ENCODE data around the gene BMAL1. TPM values are rescaled to one million over a fixed set of nuclear protein-coding genes. Genes with fewer than 3 reads are reported as not detected.
A peak's percentile ranks its signal among the peaks of the same experiment; 100 is the strongest.

Gene BMAL1
- total RNA-seq, 1 donor from 2014 or later: 43.6 TPM

DNA sequence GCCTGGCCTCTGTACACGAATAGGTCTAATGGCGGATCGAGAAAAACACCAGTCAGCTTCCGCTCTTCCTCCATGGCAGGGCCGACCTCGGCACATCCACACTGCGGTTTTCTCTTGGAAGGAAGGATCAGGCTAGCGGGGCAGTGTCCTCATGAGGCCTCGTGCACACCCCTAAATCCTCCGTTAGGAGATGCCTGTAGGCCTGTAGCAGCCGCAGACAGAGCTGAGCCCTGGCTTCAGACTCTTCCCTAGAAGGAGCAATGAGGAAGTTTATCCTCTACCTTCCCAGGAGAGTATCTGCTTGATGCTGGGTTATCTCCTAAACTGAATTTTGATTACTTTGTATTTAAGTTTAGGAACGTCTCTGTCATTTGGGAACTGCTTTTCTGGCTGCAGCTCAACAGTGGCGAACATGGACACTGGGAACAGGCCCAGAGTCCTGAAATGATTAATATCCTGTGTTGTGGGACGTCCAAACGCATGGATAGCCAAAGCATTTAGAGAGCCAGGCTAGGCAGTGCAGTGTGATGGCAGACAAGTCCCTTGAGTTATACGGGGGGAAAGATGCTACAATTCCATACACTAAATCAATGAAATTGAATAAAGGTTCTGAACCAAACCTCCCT, 16.5 kb upstream of the BMAL1 start:
- DNase-seq (ENCODE audit: low spot score): no peak

DNA sequence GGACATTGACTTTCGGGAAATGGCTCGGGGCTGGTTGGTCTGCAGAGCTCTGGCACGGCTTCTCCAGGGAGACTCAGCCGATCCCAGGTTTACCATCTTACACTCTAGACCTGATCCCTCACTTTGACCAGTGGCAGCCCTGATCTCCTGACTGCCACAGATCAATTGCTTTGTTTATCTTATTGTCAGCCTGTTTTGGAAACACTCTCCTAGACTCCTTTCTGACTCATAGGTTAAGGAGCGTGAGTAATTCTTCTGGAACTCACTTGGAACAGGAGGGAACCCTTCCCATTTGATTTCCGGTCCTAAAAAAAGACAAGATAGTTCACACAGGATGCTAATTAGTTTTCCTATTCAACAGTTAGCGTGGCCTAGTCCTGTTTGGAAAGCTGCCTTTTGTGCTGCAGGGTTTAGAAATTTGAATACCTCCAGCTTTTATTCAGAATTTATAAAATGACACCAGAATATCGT, 16.0 kb upstream of the BMAL1 start:
- DNase-seq (ENCODE audit: low spot score): no peak

DNA sequence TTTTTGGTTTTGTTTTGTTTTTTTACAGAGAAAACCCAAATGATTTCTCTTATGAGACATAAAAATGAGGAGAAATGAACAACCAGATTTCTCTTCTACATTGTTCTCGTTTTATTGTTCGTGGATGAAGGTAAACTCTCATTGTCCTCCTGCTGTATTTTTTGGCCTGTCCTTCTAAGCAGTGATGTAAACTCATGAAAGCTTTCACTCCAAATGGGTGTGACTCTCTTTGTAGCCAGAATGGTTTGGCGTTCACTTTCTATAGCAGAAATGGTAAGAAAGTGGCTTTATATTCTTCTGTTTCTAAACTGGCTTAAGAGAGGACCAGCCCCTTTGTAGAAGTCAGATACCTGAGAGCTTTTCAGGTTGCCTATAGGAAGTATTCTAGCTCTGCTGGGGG, 15.5 kb upstream of the BMAL1 start:
- no peak for DNase-seq (ENCODE audit: low spot score)

DNA sequence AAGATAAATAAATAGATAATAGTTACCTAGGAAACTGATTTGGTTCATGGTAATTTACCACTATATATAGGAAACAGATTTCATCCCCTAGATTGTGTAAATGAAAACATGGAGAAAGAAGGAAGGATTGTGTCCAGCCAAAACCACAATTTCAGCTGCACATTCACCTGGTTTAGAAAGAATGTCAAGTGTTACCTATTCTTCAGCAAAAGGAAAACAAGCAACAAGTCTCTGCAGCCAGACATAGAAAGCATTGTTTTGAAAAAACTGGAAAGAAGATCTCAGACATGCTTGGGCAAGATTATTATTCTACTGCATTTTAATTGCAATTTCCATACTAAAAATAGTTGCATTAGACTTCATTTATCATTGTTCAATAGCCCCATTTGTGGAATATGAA, 8.8 kb upstream of the BMAL1 start:
- DNase-seq (ENCODE audit: low spot score): no peak

DNA sequence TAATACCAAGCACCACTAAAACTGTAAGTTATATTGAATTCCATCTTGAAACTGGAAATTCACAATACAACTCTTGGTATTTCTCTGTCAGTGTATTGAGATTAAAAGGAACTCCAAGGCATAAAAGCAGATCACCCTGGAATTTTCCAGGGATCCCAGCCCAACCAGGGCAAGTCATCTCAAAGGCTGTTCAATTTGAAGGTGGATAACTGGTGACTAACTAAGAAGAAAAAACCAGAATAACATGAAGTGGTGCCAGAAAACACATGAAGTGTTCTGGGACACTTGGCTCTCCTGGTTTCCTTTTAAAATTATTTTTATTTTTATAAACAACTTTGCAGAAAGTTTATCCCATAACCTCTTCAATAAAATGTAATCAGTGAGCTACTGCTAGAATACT, 7.8 kb upstream of the BMAL1 start:
- DNase-seq (ENCODE audit: low spot score): no peak

DNA sequence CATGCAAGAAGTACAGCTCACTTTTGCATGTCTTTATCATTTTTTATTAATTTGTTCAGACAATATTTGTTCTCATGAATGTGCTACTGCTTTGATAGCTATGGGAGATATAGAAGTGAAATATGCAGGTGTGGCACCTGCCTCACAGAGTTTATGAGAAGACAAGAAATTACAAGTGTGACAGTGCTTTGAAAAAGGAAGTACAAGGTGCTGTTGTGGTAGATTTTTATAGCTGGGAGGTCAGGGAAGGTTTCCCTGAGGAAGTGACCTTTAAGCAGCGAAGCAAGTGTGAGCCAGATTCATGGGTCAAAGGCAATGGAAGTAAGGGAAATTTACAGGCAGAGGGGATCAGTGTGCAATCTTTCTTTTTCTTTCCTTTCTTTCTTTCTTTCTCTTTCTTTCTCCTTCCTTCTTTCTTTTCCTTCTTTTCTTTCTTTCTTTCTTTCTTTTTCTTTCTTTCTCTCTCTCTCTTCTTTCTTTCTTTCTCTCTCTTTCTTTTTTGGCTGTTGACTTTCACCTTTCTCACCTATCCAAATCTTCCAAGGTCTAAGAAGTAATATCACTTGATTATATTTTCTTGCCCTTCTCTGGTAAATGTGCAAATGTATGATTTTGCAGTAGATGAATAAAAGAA, 6.4 kb upstream of the BMAL1 start:
- DNase-seq (ENCODE audit: low spot score): no peak

DNA sequence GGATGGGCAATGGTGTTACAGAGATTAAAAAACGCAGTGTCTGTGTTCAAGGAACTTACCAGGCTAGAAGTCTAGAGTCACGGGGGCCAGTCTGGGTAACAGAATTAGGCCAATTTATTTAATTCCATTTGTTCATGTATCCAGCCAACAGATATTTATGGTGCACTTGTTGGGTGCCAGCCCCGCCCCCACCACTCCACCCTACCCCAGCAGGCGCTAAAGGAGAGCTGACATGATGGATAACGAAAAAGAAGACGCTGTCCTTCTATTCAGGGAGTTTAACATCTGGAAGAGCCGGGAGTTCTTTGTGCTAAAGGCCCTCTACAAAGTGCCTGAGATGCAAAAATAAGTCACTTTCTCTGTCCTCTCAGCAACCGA, 1.1 kb upstream of the BMAL1 start:
- no peak for DNase-seq (ENCODE audit: low spot score)

DNA sequence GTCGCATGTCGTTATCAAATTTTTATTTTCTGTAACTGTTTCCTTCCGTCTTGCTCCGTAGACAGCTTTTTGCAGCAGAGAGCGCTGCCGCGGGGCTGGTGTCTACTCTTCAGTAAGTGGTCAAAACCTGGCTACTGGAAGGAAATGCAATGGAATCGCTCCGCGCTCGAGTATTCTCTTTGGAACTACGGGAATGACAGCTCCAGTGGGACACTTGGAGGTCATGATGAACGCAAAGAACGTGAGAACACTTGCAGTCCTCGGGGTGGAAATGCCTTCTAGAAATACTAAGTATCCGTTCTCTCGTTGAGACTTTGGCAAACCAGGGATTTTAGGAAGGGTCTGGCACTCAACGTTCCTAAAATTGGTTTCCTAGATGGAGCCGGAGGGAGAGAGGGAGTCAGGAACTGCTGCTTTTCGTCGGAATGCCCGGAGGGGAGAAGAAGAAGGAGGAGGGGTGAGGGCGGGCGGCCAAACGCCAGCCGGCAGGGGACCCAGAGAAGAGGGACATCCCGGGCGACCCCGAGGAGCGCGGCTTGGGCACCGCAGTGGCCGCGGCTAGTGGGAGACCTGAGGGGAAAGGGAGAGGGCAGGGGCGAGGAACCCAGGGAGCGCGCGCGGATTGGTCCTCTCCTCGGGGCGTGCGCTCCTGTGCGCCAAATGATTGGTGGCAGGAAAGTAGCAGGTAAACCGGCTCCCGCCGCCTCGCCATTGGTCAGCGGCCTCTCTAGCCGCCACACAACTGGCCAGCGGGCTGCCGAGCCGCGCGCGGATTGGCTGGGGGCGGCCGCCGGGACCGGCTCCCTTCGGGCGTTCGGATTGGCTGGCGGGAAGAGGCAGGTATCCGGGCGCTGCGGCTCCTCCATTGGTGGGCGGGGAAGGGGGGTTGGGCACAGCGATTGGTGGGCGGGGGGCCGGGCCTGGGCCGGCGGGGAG, 490 bp upstream of the BMAL1 start:
- peak; percentile 100 for DNase-seq (ENCODE audit: low spot score)

DNA sequence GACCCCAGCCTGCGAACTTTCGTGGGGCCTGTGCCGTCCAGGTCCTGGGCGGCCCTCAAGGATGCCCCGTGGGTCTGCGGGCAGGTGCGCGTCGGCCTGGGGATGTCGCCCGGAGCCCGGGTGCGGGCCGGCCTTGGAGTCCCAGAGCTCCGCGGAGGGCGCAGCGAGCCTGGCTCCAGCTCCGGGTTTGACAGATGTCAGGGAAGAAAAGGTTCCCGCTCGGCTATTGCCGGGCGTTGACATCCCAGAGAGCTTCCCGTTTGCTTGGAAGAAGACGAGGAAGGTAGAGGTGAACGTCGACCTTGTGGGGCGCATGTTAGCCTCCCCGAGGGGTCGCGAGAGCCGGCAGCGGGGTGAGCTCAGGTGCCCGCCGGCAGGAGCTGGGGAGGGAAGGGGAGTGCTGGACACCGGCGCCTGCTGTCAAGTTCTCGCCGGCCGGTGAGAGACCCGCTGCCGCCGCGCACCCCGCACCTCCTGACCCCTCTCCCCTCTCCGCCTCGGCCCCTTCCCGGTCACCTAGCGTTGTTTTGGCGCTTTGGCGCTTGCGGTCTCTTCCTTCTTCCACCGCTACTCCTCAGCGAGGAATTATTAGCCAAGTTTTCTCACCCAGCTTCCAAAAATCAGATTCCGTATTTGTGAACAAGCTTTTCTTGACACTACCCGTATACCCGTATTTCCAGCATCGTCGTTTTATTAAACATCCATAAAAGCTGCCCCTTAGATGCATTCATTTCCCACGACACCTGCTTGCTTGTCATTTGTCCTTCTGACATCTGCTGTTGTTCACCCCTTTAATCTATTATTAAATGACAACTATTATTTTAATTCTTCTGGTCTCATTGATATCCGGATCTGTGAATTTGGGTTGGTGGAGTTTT, 1.3 kb downstream of the BMAL1 start:
- DNase-seq (ENCODE audit: low spot score): no peak

DNA sequence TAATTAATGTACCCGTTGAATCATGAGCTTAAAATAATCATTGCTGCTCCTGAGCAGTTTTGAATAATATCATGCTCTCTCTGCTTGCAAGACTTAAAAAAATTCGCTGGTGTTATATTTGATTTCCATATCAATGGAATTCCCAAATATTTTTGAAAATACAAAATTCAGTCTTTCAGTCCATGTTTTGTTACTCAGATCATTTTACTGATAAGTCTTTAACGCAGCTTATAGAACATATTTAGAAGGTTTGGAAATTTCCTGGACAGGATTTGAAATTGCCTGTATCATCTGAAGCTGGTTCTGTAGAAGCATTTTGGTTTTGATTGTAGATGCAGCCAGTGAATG, 1.9 kb downstream of the BMAL1 start:
- DNase-seq (ENCODE audit: low spot score): no peak

DNA sequence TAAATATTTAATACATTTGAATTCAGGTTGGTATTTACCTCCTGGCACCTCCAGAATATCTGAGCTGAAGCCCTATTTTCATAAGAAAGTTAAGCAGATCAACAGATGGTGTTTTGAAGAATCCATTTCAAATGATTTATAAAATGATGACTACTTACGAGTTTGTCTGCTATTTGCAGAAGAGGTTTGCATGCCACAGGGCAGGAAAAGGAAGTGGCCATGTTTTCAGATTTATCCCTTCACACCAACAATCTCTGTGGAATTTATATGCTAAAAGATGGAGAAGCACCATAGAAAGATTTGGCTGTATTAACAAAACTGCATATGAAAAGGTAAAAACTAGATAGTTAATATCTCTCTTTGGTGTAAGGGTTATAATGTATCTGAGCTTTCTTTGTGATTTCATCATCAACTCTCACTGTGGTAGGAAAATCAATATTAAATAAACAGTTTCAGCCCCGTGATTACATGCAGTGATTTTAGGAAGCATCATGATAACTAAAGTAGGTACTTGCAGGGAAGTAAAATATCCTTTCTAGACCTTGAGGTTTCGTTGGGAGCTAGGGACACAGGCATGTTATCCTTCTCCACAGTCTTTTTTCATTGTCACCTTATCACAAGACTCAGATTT, 2.6 kb downstream of the BMAL1 start:
- no peak for DNase-seq (ENCODE audit: low spot score)

DNA sequence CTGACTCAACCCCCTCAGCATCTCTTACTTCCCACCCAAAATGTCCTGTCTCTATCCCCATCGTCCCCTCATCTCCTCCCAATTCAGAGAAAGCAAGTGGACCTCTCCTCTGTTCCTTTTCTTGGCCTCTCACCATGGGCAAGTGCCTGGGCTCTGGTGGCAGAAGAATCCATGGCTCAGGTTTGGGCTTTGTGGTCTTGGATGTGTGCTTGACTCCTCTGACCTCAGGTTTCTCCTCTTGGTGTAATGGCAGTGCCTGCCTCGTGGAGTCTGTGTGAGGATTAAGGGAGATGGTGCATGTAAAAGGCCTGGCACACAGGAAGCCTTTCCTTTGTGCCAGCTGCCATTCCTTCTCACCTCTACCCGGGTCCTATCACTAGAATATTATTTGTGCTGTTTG, 3.2 kb downstream of the BMAL1 start:
- DNase-seq (ENCODE audit: low spot score): no peak

DNA sequence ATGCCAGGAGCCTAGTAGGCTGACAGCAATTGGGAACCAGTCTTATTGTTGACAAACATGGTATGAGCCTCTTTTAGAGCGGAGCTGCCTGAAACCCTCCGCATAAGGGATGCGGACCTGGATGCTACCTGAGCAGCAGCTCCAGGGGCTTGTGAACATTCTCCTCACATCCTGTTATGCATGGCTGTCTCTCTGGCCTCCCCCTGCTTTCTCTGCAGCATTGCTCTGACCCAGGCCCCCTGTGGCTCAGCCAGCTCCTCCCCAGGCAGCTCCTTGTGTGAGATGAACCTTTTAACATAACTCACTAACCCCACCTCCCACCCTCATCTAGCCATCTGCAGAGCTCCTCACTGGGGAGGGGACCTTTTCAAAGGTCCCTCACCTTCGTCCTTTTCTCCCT, 6.0 kb downstream of the BMAL1 start:
- DNase-seq (ENCODE audit: low spot score): no peak

DNA sequence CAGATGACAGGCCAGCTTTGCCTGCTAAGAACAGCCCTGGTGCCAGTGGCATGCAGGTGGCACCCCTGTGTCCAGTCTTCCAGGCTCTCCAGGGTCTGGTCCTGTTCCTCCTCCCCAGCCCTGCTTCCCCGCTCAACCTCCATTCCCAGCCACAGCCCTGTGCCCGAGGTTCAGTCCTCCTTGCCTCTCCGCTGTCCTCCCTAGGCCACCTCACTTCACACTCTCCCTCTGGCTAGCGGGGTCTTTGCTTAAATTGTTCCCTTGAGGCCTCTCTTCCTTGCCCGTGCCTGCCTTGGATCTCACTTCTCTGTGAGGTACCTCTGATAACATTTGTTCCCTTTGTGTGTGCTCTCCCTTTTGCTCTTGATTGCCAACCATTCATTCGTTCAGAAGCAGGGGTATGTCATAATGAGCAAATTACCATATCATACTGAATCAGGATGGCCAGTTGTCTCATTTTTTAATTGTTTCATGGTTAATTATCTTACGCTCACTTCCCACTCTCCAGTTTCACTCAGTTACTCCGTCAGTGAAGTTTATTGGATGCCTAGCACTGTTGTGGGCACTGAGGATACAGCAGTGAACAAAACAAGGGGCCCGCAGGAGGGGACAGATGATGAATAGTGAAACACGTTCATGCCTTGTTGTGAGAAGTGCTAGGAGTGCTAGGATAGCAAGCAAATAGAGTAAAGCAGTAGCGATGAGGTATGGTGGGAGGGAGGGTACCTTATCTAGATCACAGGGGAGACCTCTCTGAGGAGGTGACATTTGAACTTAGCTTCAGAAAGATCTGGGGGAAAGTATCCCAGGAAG, 7.4 kb downstream of the BMAL1 start:
- no peak for DNase-seq (ENCODE audit: low spot score)

DNA sequence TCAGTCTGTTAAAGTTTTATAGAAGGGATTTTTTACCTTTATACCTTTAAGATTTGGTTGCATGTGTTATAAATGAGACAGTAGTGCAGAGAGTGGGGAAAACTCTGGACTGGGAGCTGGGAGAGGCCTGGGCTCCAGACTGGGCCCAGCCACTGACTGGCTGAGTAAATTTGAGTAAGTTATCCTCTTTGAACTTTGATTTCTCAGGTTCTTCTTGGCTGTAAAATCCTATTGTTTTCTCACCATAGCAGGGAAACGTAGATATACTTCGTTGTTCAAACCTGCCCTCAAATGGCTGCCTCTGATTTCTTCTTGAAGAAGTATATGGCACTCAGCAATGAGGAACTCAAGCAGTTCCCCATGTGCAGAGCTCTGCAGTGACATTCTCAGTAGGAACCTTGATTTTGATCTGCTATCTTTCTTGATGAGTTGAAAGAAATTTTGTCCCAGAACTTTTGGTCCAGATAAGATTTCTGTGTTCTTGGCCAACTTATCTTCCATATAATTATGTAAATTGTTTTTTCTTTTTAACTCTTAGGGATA, 8.8 kb downstream of the BMAL1 start:
- no peak for DNase-seq (ENCODE audit: low spot score)

DNA sequence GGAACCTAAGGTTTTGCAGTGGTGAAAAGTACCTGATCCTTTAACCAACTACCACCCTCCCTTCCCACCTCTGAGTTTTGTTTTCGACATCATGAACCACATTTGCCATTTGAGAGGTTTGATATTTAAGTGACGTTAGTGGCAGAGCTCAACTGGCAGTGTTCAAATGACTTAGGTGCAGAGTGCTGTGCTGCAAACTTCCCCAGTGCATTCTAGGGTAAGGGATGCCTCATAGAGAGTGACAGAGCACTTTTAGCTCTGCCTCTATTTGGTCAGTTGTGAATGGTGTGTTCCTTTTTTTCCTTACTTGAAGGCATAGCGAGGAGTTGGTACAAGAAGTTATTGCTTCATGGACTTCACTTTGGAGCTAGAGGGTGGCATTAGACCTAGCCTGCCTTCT, 9.4 kb downstream of the BMAL1 start:
- no peak for DNase-seq (ENCODE audit: low spot score)

DNA sequence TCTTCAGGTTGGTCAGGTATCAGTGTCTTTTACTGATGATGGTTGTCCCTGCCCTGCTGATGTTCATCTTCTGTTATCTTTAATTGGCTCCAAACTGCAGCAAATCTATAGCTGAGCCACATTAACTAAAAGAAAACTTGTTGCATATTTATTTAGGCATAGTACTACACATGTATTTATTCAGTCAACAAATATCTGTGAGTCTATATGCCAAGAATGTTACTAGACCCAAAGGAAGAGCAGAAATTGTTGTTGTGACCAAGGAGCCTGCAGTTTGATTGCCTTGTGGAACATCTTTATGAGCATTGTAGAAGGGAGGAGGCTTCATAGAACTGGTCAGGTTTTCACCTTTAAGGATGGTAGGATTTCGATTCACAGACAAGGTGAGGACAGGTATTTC, 10.1 kb downstream of the BMAL1 start:
- no peak for DNase-seq (ENCODE audit: low spot score)

DNA sequence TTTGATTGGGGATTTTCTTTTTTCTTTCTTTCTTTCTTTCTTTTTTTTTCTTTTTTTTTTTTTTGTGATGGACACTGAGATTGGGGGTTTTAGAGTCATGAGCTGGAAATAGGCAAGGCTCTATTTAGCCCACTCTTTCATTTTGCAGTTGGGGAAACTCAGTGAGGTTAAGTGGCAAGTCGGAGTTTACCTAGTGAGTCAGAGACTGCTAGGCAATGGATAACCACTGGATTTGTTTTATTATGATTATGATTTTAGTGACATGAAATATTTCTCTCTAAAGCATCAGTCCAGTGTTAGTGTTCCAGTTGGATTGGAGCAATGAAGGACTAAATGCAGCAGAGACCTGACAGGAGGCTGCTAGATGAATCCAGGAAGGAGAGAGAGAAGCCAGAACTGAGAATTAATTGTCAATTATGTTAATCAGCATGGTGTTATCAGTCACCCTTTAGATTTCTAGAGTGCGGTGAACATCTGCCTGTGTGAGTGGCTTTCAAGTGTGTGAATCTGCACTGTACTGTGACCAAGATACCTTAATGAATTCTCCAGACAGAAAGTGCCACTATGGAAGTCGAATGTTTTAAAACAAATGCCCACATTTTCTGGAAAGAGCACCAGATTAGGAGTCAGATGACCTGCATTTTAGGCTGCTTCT, 10.9 kb downstream of the BMAL1 start:
- DNase-seq (ENCODE audit: low spot score): no peak

DNA sequence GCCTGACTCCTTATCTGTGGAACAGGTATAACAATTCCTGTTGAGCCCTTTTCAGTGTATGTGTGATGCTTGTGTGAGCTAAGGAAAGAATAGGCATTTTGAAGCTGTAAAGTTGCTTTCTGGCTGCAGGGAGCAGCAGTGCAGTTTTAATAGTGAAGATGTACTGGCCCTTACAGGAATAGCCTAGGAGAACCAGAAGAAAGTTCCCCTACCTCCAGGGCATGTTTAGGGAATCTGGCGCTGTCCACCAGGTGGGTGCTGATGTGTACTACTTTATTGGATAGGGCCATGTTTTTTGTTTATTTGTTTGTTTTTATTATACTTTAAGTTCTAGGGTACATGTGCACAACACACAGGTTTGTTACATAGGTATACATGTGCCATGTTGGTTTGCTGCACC, 11.5 kb downstream of the BMAL1 start:
- no peak for DNase-seq (ENCODE audit: low spot score)

Data from mesenteric fat pad (tissue), 1 donor.